Dedifferentiated amniotic fluid mesenchymal stem cell (primary cell): ENCODE measurements around the gene NEB.
"Not testable (repeated sequence)": the region's sequence is repeated elsewhere in the genome, so short reads cannot be mapped to it uniquely, and the experiment has no call there.

Experiments used
- DNase-seq: peaks from one replicate; pipeline ENCODE4 v3.0.0-alpha.2; 2016; ENCODE audit errors: extremely low spot score

The NEB gene

DNA sequence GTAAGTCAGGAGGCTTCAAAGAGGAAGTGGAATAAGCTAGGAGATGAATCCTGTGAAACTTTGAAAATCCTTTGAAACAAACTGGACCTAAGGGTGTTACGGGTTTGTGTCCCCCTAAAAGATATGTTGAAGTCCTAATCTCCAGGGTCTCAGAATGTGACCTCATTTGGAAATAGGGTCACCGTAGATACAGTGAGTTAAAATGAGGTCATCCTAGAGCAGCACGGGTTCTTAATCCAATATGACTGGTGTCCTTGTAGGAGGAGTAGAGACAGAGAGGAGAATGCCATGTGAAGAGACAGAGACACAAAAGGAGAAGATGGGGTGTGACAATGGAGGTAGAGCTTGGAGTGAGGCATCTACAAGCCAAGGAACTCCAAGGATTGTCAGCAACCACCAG, 26.9 kb upstream of the NEB start:
- no peak for DNase-seq

DNA sequence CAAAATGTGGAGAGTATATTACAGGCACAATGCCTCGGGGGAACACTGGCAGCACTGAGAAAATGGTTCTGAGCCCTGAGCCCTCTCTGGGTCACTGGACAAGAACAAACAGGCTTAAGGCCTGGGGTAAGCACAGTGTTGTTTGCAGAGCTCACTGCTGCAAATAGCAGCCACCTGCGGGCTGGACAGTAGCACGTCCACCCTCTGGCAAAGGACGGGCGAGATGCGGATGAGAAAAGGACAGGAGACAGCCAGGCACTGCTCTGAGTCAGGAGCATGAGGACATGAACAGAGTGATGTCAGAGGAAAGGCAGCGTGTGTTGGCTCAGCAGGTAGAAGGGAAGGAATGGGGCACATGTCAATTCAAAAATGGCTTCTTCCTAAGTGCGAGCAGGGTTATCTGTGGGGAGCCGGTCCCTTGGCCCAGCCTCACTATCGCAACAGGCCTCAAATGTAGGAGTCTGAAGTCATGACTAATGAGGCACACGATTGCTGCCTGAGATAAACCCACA, 25.9 kb upstream of the NEB start:
- no peak for DNase-seq

DNA sequence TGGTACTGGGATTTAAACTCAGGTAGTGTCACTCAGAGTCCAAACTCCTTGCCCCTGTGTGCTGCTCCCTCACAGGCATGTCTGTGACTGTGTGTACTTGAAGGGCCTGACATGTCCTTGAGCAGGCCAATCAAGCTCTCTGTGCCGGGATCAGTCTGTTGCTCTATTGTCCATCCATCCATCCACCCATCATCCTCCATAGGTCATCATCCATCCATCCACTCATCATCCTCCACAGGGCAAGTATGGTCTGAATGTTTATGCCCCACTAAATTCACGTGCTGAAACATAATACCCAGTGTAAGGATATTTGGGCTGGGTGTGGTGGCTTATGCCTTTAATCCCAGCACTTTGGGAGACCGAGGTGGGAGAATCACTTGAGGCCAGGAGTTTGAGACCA, 24.5 kb upstream of the NEB start:
- DNase-seq: no peak

GRCh38 chr2:151757861-151758260, 23.6 kb upstream of the NEB start:
- no peak for DNase-seq

DNA sequence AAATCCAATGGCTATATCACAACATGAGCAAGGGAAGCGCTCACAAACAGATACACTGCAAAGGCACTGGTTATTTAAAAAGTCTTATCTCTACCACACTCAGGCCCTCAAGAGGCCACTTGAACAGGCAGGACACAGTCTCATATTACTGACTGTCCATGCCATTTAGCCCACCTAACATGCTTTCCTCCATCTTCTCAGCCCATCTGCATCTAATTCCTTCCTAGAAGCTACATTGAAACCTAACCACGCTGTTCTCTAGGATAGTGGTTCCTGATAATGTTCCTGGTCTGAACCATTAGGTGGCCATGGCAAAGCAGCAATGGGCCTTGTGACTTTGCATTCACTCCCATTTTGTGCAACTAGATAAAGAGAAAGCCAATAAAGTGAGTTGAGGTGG, 22.5 kb upstream of the NEB start:
- DNase-seq: no peak

DNA sequence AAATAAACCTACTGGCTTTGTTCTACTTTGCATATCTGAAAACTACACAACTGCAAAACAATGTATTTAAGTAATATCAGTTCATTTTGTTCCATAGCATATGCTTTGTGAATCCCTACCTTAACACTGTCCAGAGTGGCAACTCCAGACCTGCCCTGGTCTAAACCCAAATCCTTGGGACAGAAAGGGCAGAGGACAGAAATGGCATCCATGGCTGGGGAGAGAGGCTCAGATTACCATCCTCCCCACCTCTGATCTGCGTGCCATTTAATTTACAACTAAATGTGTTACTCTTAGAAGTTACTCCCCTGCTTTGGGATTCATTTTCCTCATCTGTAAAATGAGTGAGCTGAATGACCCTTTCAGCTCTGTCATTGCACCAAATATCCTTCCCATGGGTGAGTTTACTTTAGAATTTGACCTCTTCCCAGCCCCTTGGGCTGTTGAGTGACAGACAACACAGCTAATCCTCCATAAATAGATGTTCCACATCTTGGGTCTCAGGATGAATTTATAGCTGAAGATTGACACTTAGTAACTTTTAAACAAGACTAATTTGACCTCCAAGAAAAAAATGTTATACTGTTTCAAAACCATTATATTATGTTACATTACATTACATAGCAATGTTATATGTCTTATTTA, 20.1 kb upstream of the NEB start:
- no peak for DNase-seq

GRCh38 chr2:151753540-151753939, 19.3 kb upstream of the NEB start:
- DNase-seq: no peak

DNA sequence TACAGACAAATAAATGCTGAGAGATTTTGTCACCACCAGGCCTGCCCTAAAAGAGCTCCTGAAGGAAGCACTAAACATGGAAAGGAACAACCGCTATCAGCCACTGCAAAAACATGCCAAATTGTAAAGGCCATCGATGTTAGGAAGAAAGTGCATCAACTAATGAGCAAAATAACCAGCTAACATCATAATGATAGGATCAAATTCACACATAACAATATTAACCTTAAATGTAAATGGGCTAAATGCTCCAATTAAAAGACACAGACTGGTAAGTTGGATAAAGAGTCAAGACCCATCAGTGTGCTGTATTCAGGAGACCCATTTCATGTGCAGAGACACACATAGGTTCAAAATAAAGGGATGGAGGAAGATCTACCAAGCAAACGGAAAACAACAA, 11.0 kb upstream of the NEB start:
- DNase-seq: not testable (repeated sequence)

- DNase-seq: no peak
These were observed 3.9 kb downstream of the NEB start for GRCh38 chr2:151730262-151730975.

- DNase-seq: no peak
These were observed 4.4 kb downstream of the NEB start for GRCh38 chr2:151729837-151730236.

GRCh38 chr2:151729415-151729811, 4.9 kb downstream of the NEB start:
- DNase-seq: no peak

DNA sequence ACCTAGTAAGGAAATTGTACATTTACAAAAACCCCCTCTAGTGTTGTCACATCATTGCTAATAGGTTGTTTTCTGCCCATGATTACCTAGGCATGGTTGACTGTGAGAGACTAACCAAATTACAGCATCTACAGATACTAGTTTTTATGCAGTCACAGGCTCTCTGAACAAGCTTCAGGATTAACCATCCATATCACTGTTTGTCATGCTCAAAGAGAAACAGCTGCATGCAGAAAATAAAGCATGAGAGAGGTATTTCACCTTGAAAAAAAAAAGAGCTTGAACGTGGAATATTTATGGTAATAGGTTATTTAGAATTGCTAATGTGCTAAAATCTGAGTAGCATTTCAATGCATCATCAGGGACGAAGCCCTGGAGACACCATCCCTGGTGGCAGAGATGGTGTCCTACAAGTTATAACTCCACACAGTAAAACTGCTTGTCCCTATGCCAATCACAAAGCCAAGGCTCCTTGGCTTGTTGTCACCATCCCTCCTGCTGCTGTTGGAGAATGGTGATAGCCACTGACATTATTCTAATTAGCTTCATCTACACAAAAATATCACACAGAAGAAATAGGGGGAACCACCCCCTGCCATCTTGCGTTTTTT, 5.4 kb downstream of the NEB start:
- DNase-seq: no peak

DNA sequence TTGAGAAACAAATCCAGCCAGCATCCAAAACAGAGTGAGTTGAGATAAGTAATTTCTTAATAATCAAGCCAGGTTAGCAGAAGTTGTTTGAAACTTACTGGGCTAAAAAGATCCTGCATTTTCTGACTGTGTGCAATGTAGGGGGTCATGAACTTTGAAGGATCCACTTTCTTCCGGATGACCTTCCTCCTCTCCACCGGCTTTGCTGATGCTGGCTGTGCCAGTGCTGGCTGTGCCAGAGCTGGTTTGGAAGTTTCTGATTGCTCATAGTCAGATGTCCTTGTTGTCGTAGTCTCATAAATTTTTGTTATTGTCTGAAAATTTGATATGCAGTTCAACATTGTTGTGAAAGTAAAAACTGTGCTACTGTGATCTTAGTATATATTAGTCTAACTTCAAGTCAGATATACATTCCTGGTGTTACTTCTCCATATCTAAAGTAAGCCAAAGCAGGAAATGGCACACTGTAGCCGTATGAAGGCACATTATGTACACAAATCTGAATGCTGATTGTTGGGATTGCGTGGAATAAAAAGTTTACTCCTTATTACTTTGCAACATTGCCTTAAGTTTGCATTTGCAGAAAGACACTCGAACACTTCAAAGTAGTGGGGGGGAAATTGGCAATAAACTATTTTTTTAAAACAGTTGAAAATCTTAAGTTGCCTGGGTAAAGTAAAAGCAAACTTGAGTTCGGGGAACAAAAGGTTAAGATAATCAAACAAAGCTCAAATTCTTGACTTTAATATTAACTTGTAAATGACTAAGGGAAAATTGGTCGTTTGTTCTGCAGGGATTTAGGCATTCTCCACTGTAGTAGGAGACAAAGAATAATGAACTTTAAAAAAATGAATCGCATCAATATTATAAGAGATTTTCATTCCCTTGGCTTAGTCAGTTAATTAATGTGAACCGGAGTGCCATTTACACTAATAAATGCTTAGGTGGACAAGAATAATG, 6.4 kb downstream of the NEB start:
- no peak for DNase-seq

GRCh38 chr2:151721161-151721560, 13.1 kb downstream of the NEB start:
- DNase-seq: no peak

DNA sequence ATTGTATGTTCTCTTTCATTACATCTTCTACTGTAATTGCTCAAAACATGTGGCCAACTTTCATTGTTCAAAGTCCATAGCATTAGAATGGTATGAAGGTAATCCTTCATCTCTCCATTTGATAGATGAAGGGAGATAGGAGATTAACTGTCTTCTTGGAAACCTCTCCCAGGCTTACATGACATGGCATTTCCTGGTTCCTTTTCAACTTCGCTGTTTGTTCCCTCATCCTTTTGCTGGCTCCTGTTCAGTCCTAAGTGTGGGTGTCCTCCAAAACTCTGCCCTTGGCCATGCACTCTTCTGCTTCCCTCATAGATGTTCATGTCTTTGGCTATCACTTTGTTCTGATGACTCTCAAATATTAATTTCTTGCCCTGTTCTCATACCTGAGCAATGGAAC, 13.8 kb downstream of the NEB start:
- no peak for DNase-seq

DNA sequence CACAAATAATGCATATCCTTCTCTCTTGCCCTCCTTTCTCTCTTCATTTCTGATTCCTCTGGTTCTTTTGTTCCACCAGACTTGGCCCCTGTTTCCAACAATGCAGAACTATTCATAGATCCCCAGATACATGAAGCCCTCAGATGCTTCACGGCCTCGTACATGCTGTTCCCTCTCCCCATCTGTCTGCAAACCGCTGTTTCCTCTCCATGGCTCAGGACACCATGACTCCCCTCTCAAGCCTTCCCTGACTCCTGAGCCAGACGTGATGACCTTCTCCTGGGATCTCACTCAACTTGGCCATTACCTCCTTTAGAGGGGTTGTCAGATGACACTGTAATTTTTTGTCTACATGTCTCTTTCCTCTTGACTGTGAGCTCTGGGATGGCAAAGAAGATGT, 15.5 kb downstream of the NEB start:
- DNase-seq: no peak

GRCh38 chr2:151718247-151718646, 16.0 kb downstream of the NEB start:
- no peak for DNase-seq

DNA sequence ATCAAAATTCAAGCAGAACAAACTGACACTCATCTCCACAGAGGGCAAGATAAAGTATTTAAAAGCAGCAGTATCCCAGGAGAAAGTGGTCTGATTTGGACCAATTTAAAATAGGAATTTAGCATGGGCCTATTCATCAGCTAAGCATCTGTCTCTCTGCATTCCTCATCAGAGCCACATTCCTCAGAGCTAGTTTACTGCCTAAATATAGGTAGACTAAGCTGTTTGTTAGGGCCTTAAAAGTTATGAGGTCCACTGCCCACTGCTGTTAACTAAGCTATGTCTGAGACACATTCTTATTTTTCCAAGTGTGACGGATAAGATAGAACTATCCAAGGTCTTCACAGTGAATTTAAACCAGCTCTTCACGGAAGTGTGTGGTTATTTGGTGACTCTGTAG, 17.6 kb downstream of the NEB start:
- DNase-seq: no peak

- DNase-seq: no peak
These were observed 20.9 kb downstream of the NEB start for GRCh38 chr2:151713291-151713903.

GRCh38 chr2:151711025-151711424, 23.3 kb downstream of the NEB start:
- no peak for DNase-seq

DNA sequence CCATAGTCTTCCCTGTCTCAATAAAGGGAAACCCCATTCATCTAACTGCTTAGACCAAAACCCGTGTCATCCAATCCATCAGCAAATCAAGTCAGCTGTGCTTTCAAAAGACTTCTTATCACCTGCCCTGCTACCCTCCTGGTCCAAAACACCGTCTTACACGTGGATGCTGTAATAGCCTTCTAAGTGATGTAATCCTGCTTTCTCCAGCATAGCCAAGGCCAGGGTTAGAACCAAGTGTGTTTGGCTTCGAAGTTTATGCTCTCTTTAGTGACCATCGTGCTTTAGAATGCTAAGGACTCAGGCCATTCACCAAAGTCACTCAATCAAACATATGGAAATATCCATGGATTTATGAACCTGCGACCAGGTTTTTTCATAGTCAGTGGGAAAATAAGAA, 25.5 kb downstream of the NEB start:
- no peak for DNase-seq

GRCh38 chr2:151707857-151708256, 26.4 kb downstream of the NEB start:
- no peak for DNase-seq
